NCI-H187 treated with DMSO at 0.1 percent for 48 hours (cell line): ENCODE data around the gene FADS1.

Source experiments
- DNase-seq: peaks from one replicate; lab custom pipeline; 2025; lab: John Stamatoyannopoulos, UW

The FADS1 gene

GRCh38 chr11:61760946-61761345, 55.9 kb downstream of the FADS1 start:
- no peak for DNase-seq

- no peak for DNase-seq
These were observed 59.5 kb downstream of the FADS1 start for GRCh38 chr11:61757213-61757862.

- no peak for DNase-seq
These were observed 60.2 kb downstream of the FADS1 start for GRCh38 chr11:61756452-61757212.

GRCh38 chr11:61756147-61756451, 60.7 kb downstream of the FADS1 start:
- DNase-seq, result no peak

GRCh38 chr11:61754534-61755482, 62.0 kb downstream of the FADS1 start:
- no peak for DNase-seq

- no peak for DNase-seq
These were observed 63.1 kb downstream of the FADS1 start for GRCh38 chr11:61753672-61754071.

GRCh38 chr11:61752925-61753521, 63.8 kb downstream of the FADS1 start:
- DNase-seq, result no peak

GRCh38 chr11:61752117-61752924, 64.5 kb downstream of the FADS1 start, which contains the start of gene MYRF:
TSS of gene MYRF (plus strand) at chr11:61752636. CDS start at chr11:61752745, 109 bp downstream.
- no peak for DNase-seq

GRCh38 chr11:61751384-61751783, 65.4 kb downstream of the FADS1 start:
- no peak for DNase-seq

- DNase-seq, result no peak
These were observed 66.1 kb downstream of the FADS1 start for GRCh38 chr11:61750631-61751273.
